K562 (cell line): ENCODE measurements around the gene TBC1D17. TPM values are rescaled to one million over a fixed set of nuclear protein-coding genes. Genes with fewer than 3 reads are reported as not detected.

Experiments used
- ATF1 ChIP-seq, 2 experiments: fragments of 450-650 bp in 1 of 2; IDR thresholded peaks; 2 replicates each; pipeline ENCODE4 v1.6.1; 2016; ENCODE audit warnings: missing compliant biosample characterization in 1 of 2, missing genetic modification characterization in 1 of 2
- CTCFL ChIP-seq: IDR thresholded peaks from 2 replicates; pipeline ENCODE4 v1.6.1; 2011; ENCODE audit warnings: borderline replicate concordance, low read depth, mild to moderate bottlenecking, moderate library complexity, low read length; ENCODE audit not compliant: insufficient read depth, poor library complexity, severe bottlenecking
- E2F3 ChIP-seq: fragments of 250-450 bp; sonication (Bioruptor Pico); IDR thresholded peaks from 2 replicates; pipeline ENCODE4 v1.4.0; 2020; ENCODE audit warnings: mild to moderate bottlenecking
- GATA2 ChIP-seq: sonication (generic); formaldehyde crosslinking; IDR thresholded peaks from 2 replicates; pipeline ENCODE4 v1.4.0; 2020; ENCODE audit warnings: mild to moderate bottlenecking, missing genetic modification reagents
- KAT2B ChIP-seq: IDR thresholded peaks from one replicate; pipeline ENCODE4 v1.6.1; 2012; ENCODE audit warnings: low read depth, mild to moderate bottlenecking, control low read depth, inconsistent platforms, low read length, moderate library complexity
- KHSRP ChIP-seq: fragments of 450-650 bp; IDR thresholded peaks from 2 replicates; pipeline ENCODE4 v1.6.1; 2017
- NR1H2 ChIP-seq: sonication (generic); formaldehyde crosslinking; IDR thresholded peaks from 2 replicates; pipeline ENCODE4 v1.4.0; 2020; ENCODE audit warnings: mild to moderate bottlenecking, missing genetic modification reagents
- PML ChIP-seq: IDR thresholded peaks from 2 replicates; pipeline ENCODE4 v1.6.1; 2012; ENCODE audit warnings: low read length, inconsistent platforms
- RBM22 ChIP-seq: fragments of 200-400 bp; formaldehyde crosslinking; IDR thresholded peaks from 2 replicates; pipeline ENCODE4 v1.6.1; 2018; ENCODE audit warnings: low read length, low read depth; ENCODE audit not compliant: poor library complexity, severe bottlenecking
- SRSF1 ChIP-seq: fragments of 200-400 bp; formaldehyde crosslinking; IDR thresholded peaks from 2 replicates; pipeline ENCODE4 v1.6.1; 2017; ENCODE audit warnings: mild to moderate bottlenecking, low read depth, low read length, moderate library complexity
- THRA ChIP-seq: fragments of 450-650 bp; IDR thresholded peaks from 2 replicates; pipeline ENCODE4 v1.6.1; 2017; ENCODE audit warnings: mild to moderate bottlenecking, moderate library complexity
- TRIM25 ChIP-seq: fragments of 450-650 bp; IDR thresholded peaks from 2 replicates; pipeline ENCODE4 v1.7.0; 2016; ENCODE audit warnings: borderline replicate concordance
- ZBTB2 ChIP-seq: fragments of 450-650 bp; IDR thresholded peaks from 2 replicates; pipeline ENCODE4 v1.6.1; 2016; ENCODE audit warnings: antibody characterized with exemption
- ZBTB33 ChIP-seq: sonication (generic); formaldehyde crosslinking; IDR thresholded peaks from 2 replicates; pipeline ENCODE4 v1.8.1; 2023; ENCODE audit warnings: mild to moderate bottlenecking, missing genetic modification reagents
- ZBTB9 ChIP-seq: fragments of 450-650 bp; formaldehyde crosslinking; IDR thresholded peaks from 2 replicates; pipeline ENCODE4 v1.4.0; 2020; ENCODE audit warnings: mild to moderate bottlenecking, moderate library complexity
- ZNF780A ChIP-seq: fragments of 250-450 bp; sonication (Bioruptor Pico); IDR thresholded peaks from 2 replicates; pipeline ENCODE4 v1.5.0; 2021; ENCODE audit warnings: mild to moderate bottlenecking
- polyA plus RNA-seq, 8 experiments: library from polyadenylated mRNA; depleted of rRNA in 4 of 8; stranded (reverse) in 5 of 8; unstranded in 3 of 8; fragments of >200 nt; fragmentation: Nextera tagmentation in 2 of 8; fragmentation: Illumina TruSeq in 1 of 8; extraction: Ambion mirVana in 2 of 8; extraction: Trizol in 1 of 8; gene quantifications; 2 replicates each; pipeline versions ENCODE4 v1.2.1 to v1.2.3, GENCODE V29; 2011 to 2014; ENCODE audit warnings: inconsistent platforms in 1 of 8, missing spikeins in 1 of 8
- total RNA-seq, 7 experiments: library from RNA; depleted of rRNA in 6 of 7; stranded (reverse); fragments of >200 nt in 6 of 7; fragmentation: Illumina TruSeq in 2 of 7; extraction: Trizol in 2 of 7; gene quantifications; 2 replicates each; pipeline versions ENCODE4 v1.2.1 to v1.2.3, GENCODE V29; 2011 to 2021; ENCODE audit warnings: low replicate concordance in 1 of 7

TBC1D17 gene
- total and polyA plus RNA-seq, 9 of the 15 experiments (the other 6 are each of a cell fraction or from before 2014, with no cell fraction given), result 0.42 to 16.0 (median 3.8) TPM

- TF ChIP-seq TRIM25, result no peak
- peak; percentile 31; the same call in 1 of the 2 replicates for TF ChIP-seq ZBTB33 (CRISPR knock-in tag)
- TF ChIP-seq SRSF1, result no peak
- peak; percentile 46 for TF ChIP-seq RBM22
- TF ChIP-seq KAT2B, result no peak
- TF ChIP-seq ATF1 (CRISPR knock-in tag; IDR thresholded peaks at IDR 0.05), result no peak
- no peak for TF ChIP-seq ATF1 (tag; IDR thresholded peaks at IDR 0.05)
- no peak for TF ChIP-seq CTCFL
- TF ChIP-seq ZBTB2, result no peak
- peak; percentile 86 for TF ChIP-seq ZBTB9 (CRISPR knock-in tag)
- no peak for TF ChIP-seq KHSRP
- no peak for TF ChIP-seq NR1H2
- no peak for TF ChIP-seq PML
- TF ChIP-seq THRA, result no peak
- TF ChIP-seq ZNF780A (CRISPR knock-in tag), result no peak
- no peak for TF ChIP-seq GATA2 (CRISPR knock-in tag)
- TF ChIP-seq E2F3 (CRISPR knock-in tag), result no peak
Observed at GRCh38 chr19:49908480-49909420, 31.2 kb downstream of the TBC1D17 start (continued).
